Dermis blood vessel endothelial cell (primary cell): ENCODE data around the gene BTN3A1. TPM values are rescaled to one million over a fixed set of nuclear protein-coding genes. Genes with fewer than 3 reads are reported as not detected.
A peak's percentile ranks its signal among the peaks of the same experiment; 100 is the strongest.
"Not testable (repeated sequence)": the region's sequence is repeated elsewhere in the genome, so short reads cannot be mapped to it uniquely, and the experiment has no call there.

Source experiments
- DNase-seq: peaks from one replicate; pipeline ENCODE4 v3.0.0; 2010
- total RNA-seq: library from RNA; depleted of rRNA; stranded (reverse); fragments of >200 nt; gene quantifications from 2 replicates; pipeline ENCODE4 v1.2.3, GENCODE V29; 2014

BTN3A1 gene
- total RNA-seq, 1 donor from 2014 or later, result 25.0 TPM

GRCh38 chr6:26415036-26415614 lies 13.1 kb downstream of the BTN3A1 start:
- no peak for DNase-seq

- DNase-seq, result no peak
These were observed 13.7 kb downstream of the BTN3A1 start for GRCh38 chr6:26415791-26416190.

GRCh38 chr6:26416288-26416687 lies 14.2 kb downstream of the BTN3A1 start:
- no peak for DNase-seq

GRCh38 chr6:26418077-26418476 lies 16.0 kb downstream of the BTN3A1 start:
- not testable (repeated sequence) for DNase-seq

- not testable (repeated sequence) for DNase-seq
These were observed 16.7 kb downstream of the BTN3A1 start for GRCh38 chr6:26418795-26419194.

- DNase-seq, result peak; percentile 73
These were observed 18.7 kb downstream of the BTN3A1 start for GRCh38 chr6:26420688-26421171.

GRCh38 chr6:26421259-26422144 lies 19.4 kb downstream of the BTN3A1 start:
- DNase-seq, result peak; percentile 96

- DNase-seq, result no peak
These were observed 20.3 kb downstream of the BTN3A1 start for GRCh38 chr6:26422329-26422728.

- DNase-seq, result no peak
These were observed 24.8 kb downstream of the BTN3A1 start for GRCh38 chr6:26426691-26427450.

- DNase-seq, result no peak
These were observed 25.4 kb downstream of the BTN3A1 start for GRCh38 chr6:26427451-26427809.

- no peak for DNase-seq
These were observed 26.1 kb downstream of the BTN3A1 start for GRCh38 chr6:26428206-26428605.

GRCh38 chr6:26430787-26431186 lies 28.7 kb downstream of the BTN3A1 start:
- DNase-seq, result peak; percentile 28

GRCh38 chr6:26431258-26432172 lies 29.4 kb downstream of the BTN3A1 start:
- no peak for DNase-seq

- peak; percentile 54 for DNase-seq
These were observed 30.6 kb downstream of the BTN3A1 start for GRCh38 chr6:26432627-26433201.

GRCh38 chr6:26433680-26434079 lies 31.6 kb downstream of the BTN3A1 start:
- DNase-seq, result not testable (repeated sequence)

- no peak for DNase-seq
These were observed 33.9 kb downstream of the BTN3A1 start for GRCh38 chr6:26436018-26436417.

GRCh38 chr6:26437550-26437949 lies 35.5 kb downstream of the BTN3A1 start:
- no peak for DNase-seq

GRCh38 chr6:26438000-26438399 lies 35.9 kb downstream of the BTN3A1 start:
- no peak for DNase-seq

- DNase-seq, result no peak
These were observed 37.4 kb downstream of the BTN3A1 start for GRCh38 chr6:26439151-26440125.

GRCh38 chr6:26440977-26441358 lies 38.9 kb downstream of the BTN3A1 start:
- no peak for DNase-seq

GRCh38 chr6:26441977-26442376 lies 39.9 kb downstream of the BTN3A1 start:
- no peak for DNase-seq
